Measurements from ENCODE around the gene CRIP3.
"Not testable (repeated sequence)": the region's sequence is repeated elsewhere in the genome, so short reads cannot be mapped to it uniquely, and the experiment has no call there.

The CRIP3 gene

GRCh38 chr6:43307451-43308100, 1.1 kb downstream of the CRIP3 start:
- DNase-seq (ENCODE audit: low read depth in 2 of 2, low spot score in 1 of 2) = no peak

- no peak for DNase-seq (ENCODE audit: low read depth in 2 of 2, low spot score in 1 of 2)
Measured at GRCh38 chr6:43306086-43306485, 2.5 kb downstream of the CRIP3 start.

- no peak for DNase-seq (ENCODE audit: low read depth in 2 of 2, low spot score in 1 of 2)
Measured at GRCh38 chr6:43304882-43305281, 3.7 kb downstream of the CRIP3 start.

GRCh38 chr6:43304361-43304760, 4.3 kb downstream of the CRIP3 start:
- DNase-seq (ENCODE audit: low read depth in 2 of 2, low spot score in 1 of 2) = no peak

- no peak for DNase-seq (ENCODE audit: low read depth in 2 of 2, low spot score in 1 of 2)
Measured at GRCh38 chr6:43303751-43304331, 4.8 kb downstream of the CRIP3 start.

GRCh38 chr6:43303006-43303405, 5.6 kb downstream of the CRIP3 start:
- not testable (repeated sequence) for DNase-seq (ENCODE audit: low read depth in 2 of 2, low spot score in 1 of 2)

GRCh38 chr6:43302126-43302525, 6.5 kb downstream of the CRIP3 start:
- DNase-seq (ENCODE audit: low read depth in 2 of 2, low spot score in 1 of 2) = no peak

- no peak for DNase-seq (ENCODE audit: low read depth in 2 of 2, low spot score in 1 of 2)
Measured at GRCh38 chr6:43301081-43301870, 7.3 kb downstream of the CRIP3 start.

GRCh38 chr6:43299338-43300293, 9.0 kb downstream of the CRIP3 start:
- DNase-seq (ENCODE audit: low read depth in 2 of 2, low spot score in 1 of 2) = no peak

- DNase-seq (ENCODE audit: low read depth in 2 of 2, low spot score in 1 of 2) = no peak
Measured at GRCh38 chr6:43298565-43299337, 9.9 kb downstream of the CRIP3 start.

- no peak for DNase-seq (ENCODE audit: low read depth in 2 of 2, low spot score in 1 of 2)
Measured at GRCh38 chr6:43297644-43298564, 10.7 kb downstream of the CRIP3 start, which contains the start of gene SLC22A7. TSS of gene SLC22A7 (plus strand) at chr6:43298260. CDS start at chr6:43298359, 99 bp downstream.

- no peak for DNase-seq (ENCODE audit: low read depth in 2 of 2, low spot score in 1 of 2)
Measured at GRCh38 chr6:43296780-43297497, 11.7 kb downstream of the CRIP3 start.

- DNase-seq (ENCODE audit: low read depth in 2 of 2, low spot score in 1 of 2) = no peak
Measured at GRCh38 chr6:43295456-43295855, 13.2 kb downstream of the CRIP3 start.

- DNase-seq (ENCODE audit: low read depth in 2 of 2, low spot score in 1 of 2) = no peak
Measured at GRCh38 chr6:43294536-43294935, 14.1 kb downstream of the CRIP3 start.

GRCh38 chr6:43293698-43294097, 14.9 kb downstream of the CRIP3 start:
- no peak for DNase-seq (ENCODE audit: low read depth in 2 of 2, low spot score in 1 of 2)

GRCh38 chr6:43292763-43293318, 15.8 kb downstream of the CRIP3 start:
- no peak for DNase-seq (ENCODE audit: low read depth in 2 of 2, low spot score in 1 of 2)

GRCh38 chr6:43292341-43292740, 16.3 kb downstream of the CRIP3 start:
- no peak for DNase-seq (ENCODE audit: low read depth in 2 of 2, low spot score in 1 of 2)

GRCh38 chr6:43291708-43292107, 16.9 kb downstream of the CRIP3 start:
- no peak for DNase-seq (ENCODE audit: low read depth in 2 of 2, low spot score in 1 of 2)
